ENCODE results near the gene WDR55. TPM values are rescaled to one million over a fixed set of nuclear protein-coding genes. Genes with fewer than 3 reads are reported as not detected.
A peak's percentile ranks its signal among the peaks of the same experiment; 100 is the strongest.

The WDR55 gene
- total RNA-seq, 1 donor from 2014 or later: 28.3 TPM

DNA sequence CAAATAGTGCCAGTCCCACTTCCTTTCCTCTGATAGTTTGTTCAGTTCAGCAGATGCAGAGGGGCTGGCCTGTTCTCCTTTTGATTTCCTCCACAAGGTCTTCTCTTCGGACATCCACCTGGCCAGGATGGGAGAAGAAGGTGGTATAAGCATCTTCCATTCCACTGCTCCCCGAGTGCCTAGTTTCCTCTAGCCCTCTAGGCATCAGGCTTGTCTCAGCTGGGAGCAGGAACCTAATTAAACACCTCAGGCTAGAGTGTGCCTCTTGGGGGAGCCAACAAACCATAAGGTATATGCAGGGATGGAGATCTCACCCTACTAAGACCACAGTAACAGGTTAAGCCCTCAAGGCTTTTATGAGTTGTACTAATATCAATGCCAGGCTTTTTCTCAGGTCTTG is 9.5 kb downstream of the WDR55 start:
- Mint-ChIP-seq H3K4me3 (ENCODE audit: unreplicated experiment) (no peak overlapping the region), H3K4me1 (ENCODE audit: unreplicated experiment) (no peaks in the 10 kb centered on the region), H3K36me3 (ENCODE audit: unreplicated experiment) (peaks cover 42% of the 10 kb centered on the region), H3K27ac (ENCODE audit: unreplicated experiment) (no peak overlapping the region), H3K27me3 (ENCODE audit: unreplicated experiment) (no peaks in the 10 kb centered on the region), H3K9me3 (ENCODE audit: unreplicated experiment) (no peaks in the 10 kb centered on the region)
- DNase-seq (ENCODE audit: extremely low spot score, unreplicated experiment): no peak
- no peak for TF ChIP-seq CTCF (IDR thresholded peaks at IDR 0.05)

DNA sequence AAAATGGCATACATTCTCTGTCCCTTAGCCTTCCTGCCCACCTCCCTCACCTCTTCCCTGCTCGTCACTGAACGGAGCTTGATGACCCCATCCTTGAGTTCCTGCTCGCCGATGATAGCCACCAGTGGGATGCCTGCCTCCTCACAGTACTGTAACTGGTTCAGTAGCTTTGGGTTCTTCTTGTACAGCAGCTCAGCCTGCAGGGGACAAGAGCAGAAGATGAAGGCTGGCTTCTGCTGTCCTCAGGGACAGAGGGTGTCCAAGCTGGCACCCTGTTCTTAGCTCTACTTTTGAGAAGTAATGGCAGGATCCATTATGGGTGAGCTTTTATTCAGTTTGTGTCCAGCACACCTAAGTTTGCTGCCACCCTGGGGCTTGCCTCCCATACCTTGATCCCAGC is 9.9 kb downstream of the WDR55 start:
- H3K36me3 Mint-ChIP-seq (ENCODE audit: unreplicated experiment): peaks cover 40% of the 10 kb centered on the region
- H3K4me1 Mint-ChIP-seq (ENCODE audit: unreplicated experiment): no peaks in the 10 kb centered on the region
- no peaks in the 10 kb centered on the region for H3K9me3 Mint-ChIP-seq (ENCODE audit: unreplicated experiment)
- H3K27me3 Mint-ChIP-seq (ENCODE audit: unreplicated experiment): no peaks in the 10 kb centered on the region
- no peak for DNase-seq (ENCODE audit: extremely low spot score, unreplicated experiment)
- no peak for TF ChIP-seq CTCF (IDR thresholded peaks at IDR 0.05)
- no peak overlapping the region for H3K4me3 Mint-ChIP-seq (ENCODE audit: unreplicated experiment)
- H3K27ac Mint-ChIP-seq (ENCODE audit: unreplicated experiment): no peak overlapping the region

DNA sequence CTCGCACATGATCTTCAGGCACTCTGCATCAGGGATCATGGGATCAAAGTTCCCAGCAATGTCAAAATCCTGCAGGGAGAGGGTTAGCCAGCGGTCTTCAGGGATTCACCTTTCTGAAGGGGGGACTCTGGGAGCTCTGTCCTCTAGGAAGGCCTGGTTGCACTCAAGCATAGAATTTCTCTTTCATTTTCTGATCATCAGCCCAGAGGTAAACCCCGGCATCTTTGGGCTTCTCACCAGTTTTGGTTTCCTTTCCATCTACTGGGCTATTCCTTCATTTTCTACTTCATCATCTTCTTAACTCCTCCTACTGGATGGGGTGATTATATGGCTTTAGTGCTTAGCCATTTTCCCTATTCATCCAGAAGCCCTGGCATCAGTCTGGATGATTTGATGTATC is 13.2 kb downstream of the WDR55 start:
- peaks cover 32% of the 10 kb centered on the region for H3K36me3 Mint-ChIP-seq (ENCODE audit: unreplicated experiment)
- no peak for DNase-seq (ENCODE audit: extremely low spot score, unreplicated experiment)
- H3K27me3 Mint-ChIP-seq (ENCODE audit: unreplicated experiment): no peaks in the 10 kb centered on the region
- no peak overlapping the region for H3K27ac Mint-ChIP-seq (ENCODE audit: unreplicated experiment)
- no peaks in the 10 kb centered on the region for H3K4me1 Mint-ChIP-seq (ENCODE audit: unreplicated experiment)
- no peak for TF ChIP-seq CTCF (IDR thresholded peaks at IDR 0.05)
- no peaks in the 10 kb centered on the region for H3K9me3 Mint-ChIP-seq (ENCODE audit: unreplicated experiment)
- H3K4me3 Mint-ChIP-seq (ENCODE audit: unreplicated experiment): no peak overlapping the region

GRCh38 chr5:140678993-140679392 is 14.3 kb downstream of the WDR55 start:
- no peak for DNase-seq (ENCODE audit: extremely low spot score, unreplicated experiment)
- Mint-ChIP-seq H3K27me3 (ENCODE audit: unreplicated experiment) (no peaks in the 10 kb centered on the region), H3K4me3 (ENCODE audit: unreplicated experiment) (no peak overlapping the region), H3K4me1 (ENCODE audit: unreplicated experiment) (no peaks in the 10 kb centered on the region), H3K9me3 (ENCODE audit: unreplicated experiment) (no peaks in the 10 kb centered on the region), H3K36me3 (ENCODE audit: unreplicated experiment) (peaks cover 35% of the 10 kb centered on the region), H3K27ac (ENCODE audit: unreplicated experiment) (no peak overlapping the region)
- no peak for TF ChIP-seq CTCF (IDR thresholded peaks at IDR 0.05)

GRCh38 chr5:140690376-140690932 is 25.8 kb downstream of the WDR55 start:
- TF ChIP-seq CTCF (IDR thresholded peaks at IDR 0.05): no peak
- Mint-ChIP-seq H3K27me3 (ENCODE audit: unreplicated experiment) (no peaks in the 10 kb centered on the region), H3K9me3 (ENCODE audit: unreplicated experiment) (no peaks in the 10 kb centered on the region), H3K36me3 (ENCODE audit: unreplicated experiment) (peaks cover 11% of the 10 kb centered on the region), H3K4me3 (ENCODE audit: unreplicated experiment) (peak overlapping the region; percentile 98), H3K27ac (ENCODE audit: unreplicated experiment) (peak overlapping the region; percentile 97), H3K4me1 (ENCODE audit: unreplicated experiment) (peaks cover 31% of the 10 kb centered on the region)
- no peak for DNase-seq (ENCODE audit: extremely low spot score, unreplicated experiment)

Data from osteocyte (in vitro differentiated cells).